Measurements from ENCODE around the gene STYXL2.

STYXL2 gene

DNA sequence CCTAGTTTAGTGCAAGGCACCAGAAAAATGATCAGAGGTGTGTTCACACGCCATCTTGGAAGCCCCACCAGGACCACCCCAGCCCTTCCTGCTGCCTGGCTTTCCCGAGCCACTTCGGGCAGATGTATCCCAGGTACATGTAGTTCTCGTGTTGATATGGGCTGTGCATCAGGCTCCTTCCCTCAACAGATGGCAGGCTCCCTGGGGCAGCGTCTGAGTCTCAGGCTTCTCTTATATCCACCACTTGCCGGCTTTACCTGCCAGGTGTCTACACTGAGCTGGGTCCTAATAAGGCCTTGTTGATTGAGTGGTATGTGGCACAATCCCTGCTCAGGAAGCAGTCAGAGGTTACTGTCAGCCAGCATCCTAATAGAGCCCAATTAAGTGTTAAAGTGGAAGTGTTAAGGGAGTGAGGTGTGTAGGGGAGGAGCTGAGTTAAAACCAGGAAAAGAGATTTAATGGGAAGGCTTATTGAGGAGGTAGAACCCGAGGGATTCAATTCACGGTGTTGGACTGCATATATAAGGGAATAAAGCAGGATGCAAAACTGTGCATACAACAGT lies 12.2 kb upstream of the STYXL2 start:
- DNase-seq, result no peak

GRCh38 chr1:167082511-167083027 lies 11.3 kb upstream of the STYXL2 start:
- no peak for DNase-seq

GRCh38 chr1:167083066-167083665 lies 10.7 kb upstream of the STYXL2 start:
- DNase-seq, result peak; percentile 52 to 75

DNA sequence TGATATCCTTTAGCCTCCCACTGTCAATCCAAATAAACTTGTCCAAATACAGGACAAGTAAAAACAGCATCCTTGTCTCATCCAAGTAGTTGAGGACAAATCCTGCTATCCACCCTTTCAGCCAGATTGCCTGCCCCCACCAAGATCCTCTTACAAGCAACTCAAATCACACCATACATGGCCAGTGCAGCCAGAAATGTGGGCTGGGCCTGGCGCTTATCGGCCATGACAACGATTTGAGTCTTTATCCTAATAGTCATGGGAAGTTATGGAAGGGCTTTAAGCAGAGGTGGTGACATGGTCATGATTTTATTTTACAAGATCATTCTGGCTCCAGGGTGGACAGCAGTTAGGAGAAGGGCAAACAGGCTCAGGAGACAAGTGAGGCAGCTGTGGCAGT lies 10.0 kb upstream of the STYXL2 start:
- no peak for DNase-seq

DNA sequence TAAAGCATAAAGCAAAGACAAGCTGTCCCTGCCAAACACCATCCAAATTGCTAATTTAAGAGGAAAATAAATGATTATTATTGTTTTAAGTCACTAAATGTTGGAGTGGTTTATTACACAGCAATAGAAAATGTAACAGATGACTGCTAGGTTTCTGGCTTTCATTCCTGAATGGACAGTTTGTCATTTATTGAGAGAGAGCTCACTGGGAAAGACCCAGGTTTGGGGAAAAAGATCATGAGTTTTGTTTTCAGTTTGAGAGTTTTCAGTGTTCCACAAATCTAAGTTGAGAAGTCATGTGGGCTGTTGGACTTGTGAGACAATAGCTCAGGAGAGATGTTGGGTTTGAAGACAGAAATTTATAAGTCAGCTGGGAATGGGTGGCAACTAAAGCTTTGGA lies 9.1 kb upstream of the STYXL2 start:
- DNase-seq, result no peak

DNA sequence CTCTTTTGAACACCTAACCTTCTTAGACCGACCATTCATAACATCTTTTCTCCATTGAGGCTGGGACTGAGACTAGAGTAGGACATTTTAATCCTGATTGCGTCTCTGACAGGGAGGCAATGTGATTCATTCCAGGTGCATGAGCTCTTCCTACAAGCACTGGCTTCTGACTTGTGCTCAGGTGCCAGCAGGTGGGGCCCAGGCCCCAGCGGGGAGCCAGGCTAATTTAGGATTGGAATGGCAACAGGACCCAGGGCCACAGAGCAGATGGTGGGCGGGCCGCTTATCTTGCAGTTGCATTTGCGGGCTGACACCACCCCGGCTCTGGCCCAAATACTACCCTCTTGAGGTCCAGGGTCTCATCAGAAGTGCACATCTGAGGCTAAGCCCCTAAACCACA lies 7.8 kb upstream of the STYXL2 start:
- no peak for DNase-seq

DNA sequence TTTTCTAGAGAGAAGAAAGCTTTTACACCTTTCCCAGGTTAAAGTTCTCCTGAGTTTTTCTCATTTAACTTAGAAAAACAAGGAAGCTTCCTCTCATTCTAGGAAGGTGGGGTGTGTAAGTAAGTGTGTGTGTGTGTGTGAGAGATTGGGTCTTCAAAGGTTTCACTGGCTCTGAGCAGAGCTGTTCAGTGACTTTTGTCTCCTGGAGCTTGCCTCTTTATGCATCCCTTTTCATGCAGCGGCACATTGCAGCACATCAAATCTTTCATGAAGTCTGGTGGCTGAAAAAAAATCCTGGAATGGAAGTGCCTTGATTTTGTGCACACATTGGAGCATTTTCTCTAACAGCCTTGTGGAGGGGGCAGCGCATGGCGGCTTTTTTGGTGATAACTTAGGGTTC lies 7.1 kb upstream of the STYXL2 start:
- no peak for DNase-seq

- no peak for DNase-seq
Measured at GRCh38 chr1:167088746-167089417, 5.0 kb upstream of the STYXL2 start.

- no peak for DNase-seq
Measured at GRCh38 chr1:167089939-167090313, 3.9 kb upstream of the STYXL2 start.

- no peak for DNase-seq
Measured at GRCh38 chr1:167090314-167090942, 3.4 kb upstream of the STYXL2 start, which contains the start of gene GPA33. GPA33 (minus strand) TSS chr1:167090377; CDS start chr1:167090287, 90 bp downstream.

- DNase-seq, result no peak
Measured at GRCh38 chr1:167092653-167093052, 1.2 kb upstream of the STYXL2 start.

- DNase-seq, result no peak
Measured at GRCh38 chr1:167094690-167095089, 815 bp downstream of the STYXL2 start.

GRCh38 chr1:167095368-167095767 lies 1.5 kb downstream of the STYXL2 start:
- no peak for DNase-seq

- no peak for DNase-seq
Measured at GRCh38 chr1:167099851-167100250, 6.0 kb downstream of the STYXL2 start.

GRCh38 chr1:167100730-167101129 lies 6.9 kb downstream of the STYXL2 start:
- DNase-seq, result no peak

DNA sequence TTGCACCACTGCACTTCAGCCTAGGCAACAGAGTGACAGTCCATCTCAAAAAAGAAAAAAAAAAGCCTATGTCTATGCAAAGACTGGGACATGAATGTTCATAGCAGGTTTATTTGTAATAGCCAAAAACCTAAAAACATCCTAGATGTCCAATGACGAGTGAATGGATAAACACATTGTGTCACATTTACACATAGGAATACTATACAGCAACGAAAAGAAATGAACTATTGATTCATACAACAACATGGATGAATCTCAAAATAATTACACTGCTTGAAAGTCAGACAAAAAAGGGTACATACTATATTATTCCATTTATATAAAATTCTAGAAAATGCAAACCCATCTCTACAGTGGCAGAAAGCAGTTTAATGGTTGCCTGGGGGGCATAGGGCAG lies 7.9 kb downstream of the STYXL2 start:
- no peak for DNase-seq

DNA sequence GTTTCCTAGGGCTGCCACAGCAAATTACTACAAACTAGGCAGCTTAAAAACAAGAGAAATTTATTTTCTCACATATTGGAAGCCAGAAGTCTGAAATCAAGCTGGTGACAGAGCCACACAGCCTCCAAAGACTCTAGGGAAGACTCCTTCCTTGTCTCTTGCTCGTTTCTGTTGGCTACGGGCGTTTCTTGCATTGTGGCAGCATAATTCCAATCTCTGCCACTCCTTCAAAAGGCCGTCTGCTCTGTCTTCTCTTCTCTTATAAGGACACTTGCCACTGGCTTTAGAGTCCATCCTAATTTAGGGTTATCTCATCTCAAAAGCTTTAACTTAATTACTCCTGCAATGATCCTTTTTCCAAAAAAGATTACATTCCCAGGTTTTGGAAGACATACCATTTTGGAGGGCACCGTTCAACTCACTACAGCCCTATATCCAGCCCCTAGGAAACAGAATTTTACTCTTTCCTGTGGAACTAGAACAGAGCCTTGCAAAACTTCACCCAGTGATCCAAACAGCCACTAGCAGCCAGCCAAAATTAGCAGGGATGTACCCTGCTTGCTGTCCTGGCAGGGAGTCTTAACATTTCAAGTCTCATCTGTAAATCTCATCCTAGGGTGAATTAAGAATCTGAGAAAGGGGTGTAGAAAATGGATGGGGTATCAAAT lies 9.2 kb downstream of the STYXL2 start:
- DNase-seq, result no peak

GRCh38 chr1:167104256-167104633 lies 10.4 kb downstream of the STYXL2 start:
- no peak for DNase-seq

GRCh38 chr1:167105271-167106118 lies 11.6 kb downstream of the STYXL2 start:
- peak in 1 of 2 experiments; percentile 14 for DNase-seq

DNA sequence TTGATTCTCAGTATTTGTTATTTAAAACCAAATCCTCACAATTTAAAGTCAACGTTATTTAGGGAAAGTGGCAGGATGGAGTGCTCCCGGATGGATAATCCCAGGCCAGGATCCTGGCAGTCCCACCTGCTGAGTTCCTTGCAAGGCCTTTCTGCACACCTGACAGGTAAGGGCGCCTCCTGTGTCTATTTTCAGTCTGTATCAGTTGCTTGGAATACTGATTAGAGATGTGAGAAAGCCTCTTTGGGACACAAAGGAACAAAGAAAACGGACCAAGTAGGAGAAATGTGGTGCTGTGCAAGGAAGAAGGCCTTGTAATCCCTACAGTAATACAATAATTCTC lies 12.2 kb downstream of the STYXL2 start:
- DNase-seq, result no peak

GRCh38 chr1:167107456-167107855 lies 13.6 kb downstream of the STYXL2 start:
- DNase-seq, result no peak

- DNase-seq, result peak; percentile 81 to 89
Measured at GRCh38 chr1:167109125-167109524, 15.2 kb downstream of the STYXL2 start.

All from NCI-H2081 (cell line).